HTERT RPE-1 (cell line): Measurements from ENCODE around the gene ZFAND3.

Experiments
- in situ Hi-C: fragments of 300-500 bp; cut with MboI; formaldehyde crosslinking; loops from 4 replicates; pipeline ENCODE4 v1.14.3; 2020; ENCODE audit warnings: low sequenced_read_pairs

Gene ZFAND3

DNA sequence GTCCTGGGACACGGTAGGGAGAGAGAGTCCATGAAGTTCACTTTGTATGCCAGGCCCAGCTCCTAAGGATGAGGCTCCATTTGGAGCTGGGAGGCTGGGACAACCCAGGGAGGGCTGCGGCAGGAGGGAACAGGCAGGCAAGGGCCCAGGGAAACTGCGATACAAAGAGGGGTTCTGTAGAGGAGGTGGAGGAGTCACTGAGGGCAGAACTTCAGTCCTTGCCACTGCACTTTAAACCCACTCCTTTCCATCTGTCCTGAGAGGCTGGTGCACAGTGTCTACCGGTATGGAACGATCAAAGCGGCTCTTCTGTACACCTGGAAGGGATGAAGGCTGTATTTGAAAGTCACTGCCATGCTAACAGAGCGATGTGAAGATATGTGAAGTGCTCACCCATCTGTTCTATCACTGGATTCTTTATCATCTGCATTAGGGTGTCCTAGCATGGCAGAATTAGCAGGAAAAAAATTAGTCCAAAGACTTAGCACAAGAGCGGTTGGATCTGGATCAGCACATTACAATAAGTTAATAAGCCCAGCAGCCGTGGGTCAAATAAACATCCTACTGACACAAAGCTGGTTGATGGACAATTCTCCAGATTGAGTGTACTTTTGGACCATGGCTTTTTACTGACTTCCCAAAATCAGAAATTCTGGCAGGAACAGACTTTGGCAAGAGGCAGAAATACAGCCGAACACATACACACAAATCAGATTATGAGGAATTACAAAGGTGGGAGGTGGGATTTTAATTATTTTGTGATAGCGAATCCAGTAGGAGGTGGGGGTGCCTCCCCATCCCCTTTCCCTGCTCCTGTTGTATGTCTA, 20.9 kb upstream of the ZFAND3 start:
- in situ Hi-C loops, result no loop called here

- in situ Hi-C loops, result no loop called here
These were observed 20.3 kb upstream of the ZFAND3 start for GRCh38 chr6:37799263-37799644.

DNA sequence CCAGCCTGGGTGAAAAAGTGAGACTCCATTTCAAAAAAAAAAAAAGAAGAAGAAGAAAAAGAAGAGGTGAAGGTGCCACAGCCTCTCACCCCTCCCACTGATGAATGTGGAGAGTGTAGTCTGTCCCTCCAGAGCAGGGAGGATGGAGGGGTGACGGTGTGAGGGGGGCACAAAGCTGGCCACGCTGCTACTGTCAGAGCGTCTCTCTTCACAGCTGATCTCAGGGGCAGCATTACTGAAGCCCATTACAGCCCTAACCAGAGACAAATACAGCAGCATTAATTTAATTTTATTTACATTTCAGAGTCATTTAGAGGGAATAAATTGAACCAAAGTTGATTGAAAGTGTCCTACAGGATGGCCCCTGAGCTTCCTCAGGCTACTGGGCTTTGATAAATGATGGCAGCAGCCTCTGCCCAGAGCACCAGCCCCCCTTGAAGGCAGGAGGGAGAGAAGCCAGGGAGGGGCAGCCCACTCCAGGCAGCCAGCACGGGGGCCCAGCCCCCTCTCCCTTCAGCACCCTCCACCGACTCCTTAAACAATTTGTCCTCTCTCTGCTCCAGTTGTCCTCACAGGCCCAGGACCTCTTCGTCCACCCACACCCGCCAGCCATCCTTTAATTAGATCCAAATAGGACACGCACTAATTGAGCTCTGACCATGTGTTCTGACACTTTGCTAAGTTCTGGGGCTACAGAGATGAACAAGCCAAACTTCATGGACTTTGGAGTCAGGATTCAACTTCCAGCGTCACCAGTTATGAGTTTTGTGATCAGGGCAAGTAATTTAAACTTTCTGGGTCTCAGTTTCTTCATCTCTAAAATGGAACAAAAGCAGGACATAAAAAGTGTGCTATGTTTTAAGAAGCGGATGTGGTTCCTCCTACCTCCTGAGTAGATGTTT, 18.6 kb upstream of the ZFAND3 start:
- in situ Hi-C loops, result no loop called here

GRCh38 chr6:37801605-37801940, 18.0 kb upstream of the ZFAND3 start:
- in situ Hi-C loops, result no loop called here

GRCh38 chr6:37802810-37803209, 16.7 kb upstream of the ZFAND3 start:
- in situ Hi-C loops, result no loop called here

GRCh38 chr6:37804586-37804985, 14.9 kb upstream of the ZFAND3 start:
- in situ Hi-C loops, result no loop called here

DNA sequence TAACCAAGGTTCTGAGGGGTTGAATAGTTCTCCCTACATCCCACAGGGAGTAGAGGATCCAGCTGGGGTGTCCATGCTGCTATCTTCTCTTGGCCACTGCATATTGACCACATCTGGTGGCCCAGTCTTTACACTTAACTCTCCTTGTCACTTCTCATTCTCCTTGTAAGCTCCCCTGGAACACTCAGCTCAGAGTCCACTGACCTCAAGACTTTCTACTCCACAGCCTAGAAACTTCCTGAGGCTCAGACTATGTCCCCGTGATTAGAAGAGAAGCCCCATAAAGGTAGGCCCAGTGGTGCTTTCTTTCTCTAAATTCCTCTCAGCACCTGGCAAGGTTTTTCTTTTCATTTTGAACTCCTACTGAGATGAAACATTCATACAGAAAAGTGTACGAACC, 13.3 kb upstream of the ZFAND3 start:
- in situ Hi-C loops, result no loop called here

DNA sequence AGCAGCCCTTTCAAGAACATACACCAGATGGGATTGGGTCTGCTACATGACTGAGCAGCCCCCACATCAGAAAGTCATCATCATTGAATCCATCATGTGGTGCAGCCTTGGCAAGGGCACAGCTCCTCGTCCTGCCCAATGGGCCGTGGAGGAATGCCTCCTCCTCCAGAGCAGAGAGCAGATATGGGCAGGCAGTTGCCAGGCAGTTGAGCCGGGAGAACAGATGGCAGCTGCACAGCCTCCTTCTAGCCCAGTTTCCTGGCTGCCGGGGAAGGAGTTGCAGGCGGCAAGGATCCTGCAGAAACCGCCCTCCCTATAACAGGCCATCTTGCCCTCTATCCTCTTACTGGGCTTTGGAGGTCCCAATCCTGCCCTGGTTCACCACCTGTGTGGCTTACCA, 11.9 kb upstream of the ZFAND3 start:
- in situ Hi-C loops, result no loop called here

GRCh38 chr6:37809197-37809543, 10.4 kb upstream of the ZFAND3 start:
- in situ Hi-C loops, result no loop called here

GRCh38 chr6:37812841-37813240, 6.7 kb upstream of the ZFAND3 start:
- in situ Hi-C loops, result no loop called here

GRCh38 chr6:37814374-37814773, 5.2 kb upstream of the ZFAND3 start:
- in situ Hi-C loops, result no loop called here

DNA sequence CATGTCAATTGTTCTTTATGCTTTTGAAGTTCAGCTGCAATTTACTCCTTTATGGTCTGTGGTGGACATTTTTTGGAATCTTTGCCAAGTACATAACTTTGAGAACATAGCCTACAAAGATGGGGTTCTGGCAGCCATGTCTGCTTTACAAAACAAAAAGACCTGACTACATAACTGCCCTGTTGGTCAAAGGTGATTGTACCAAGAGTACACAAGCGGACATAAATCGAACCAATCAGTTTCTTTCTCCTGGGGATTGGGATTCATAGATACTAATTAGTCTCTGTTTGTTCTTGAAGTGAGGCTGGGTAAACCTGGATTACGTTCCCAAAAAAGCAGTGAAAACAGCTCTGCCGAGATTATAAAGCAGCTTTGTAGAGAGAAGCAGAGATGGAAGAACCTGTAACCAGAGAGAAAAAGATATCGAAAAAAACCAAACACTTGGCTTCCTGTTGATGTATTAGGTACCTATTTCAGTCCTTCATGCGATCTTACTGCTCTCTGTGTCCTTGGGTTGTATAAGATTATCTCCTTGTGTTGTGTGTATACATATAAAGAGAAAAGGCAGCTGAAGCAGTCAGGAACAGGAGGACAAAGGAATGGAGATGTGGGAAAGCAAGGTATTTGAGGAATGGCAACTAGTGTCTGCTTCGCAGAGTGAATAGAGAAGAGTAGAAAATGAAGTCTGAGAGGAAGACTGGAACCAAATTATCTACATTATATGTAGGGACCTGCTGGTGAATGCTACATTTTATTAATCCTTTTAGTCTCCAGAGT, 2.7 kb upstream of the ZFAND3 start:
- in situ Hi-C loops, result no loop called here

DNA sequence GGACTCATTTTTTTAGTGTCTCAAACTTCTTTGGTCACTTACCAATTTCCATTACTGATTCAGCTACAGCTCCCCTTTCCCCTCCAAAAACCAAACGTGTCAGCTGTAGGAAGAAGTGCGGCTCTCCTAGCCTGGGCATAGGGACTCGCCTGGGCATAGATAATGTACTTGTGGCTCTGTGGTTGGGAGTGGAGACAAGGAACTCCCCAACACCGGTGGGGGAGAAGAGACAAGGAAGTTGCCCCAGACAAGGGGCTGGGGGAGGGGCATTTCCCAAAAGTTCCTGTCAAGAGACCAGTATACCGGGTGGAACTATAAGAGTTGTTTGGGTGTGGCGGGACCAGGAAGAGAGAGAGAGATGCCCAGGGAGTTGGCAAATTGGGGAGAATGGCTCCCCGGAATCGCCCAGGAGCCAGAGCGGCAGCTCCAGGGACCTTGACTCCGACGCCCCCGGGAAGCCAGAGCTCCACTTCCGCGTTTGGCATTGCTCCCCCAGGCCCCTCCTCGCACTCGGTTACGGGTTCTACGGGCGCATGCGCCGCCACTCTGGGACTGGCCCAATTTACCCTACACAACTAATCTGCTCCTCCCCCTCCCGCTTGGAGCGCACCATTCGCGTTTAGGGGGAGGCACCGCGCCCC, 871 bp upstream of the ZFAND3 start:
- in situ Hi-C loops, result no loop called here

- in situ Hi-C loops, result no loop called here
These were observed 533 bp downstream of the ZFAND3 start for GRCh38 chr6:37819802-37820717.

- in situ Hi-C loops, result no loop called here
These were observed 1.2 kb downstream of the ZFAND3 start for GRCh38 chr6:37820718-37821079.

- in situ Hi-C loops, result no loop called here
These were observed 1.9 kb downstream of the ZFAND3 start for GRCh38 chr6:37821446-37821845.

DNA sequence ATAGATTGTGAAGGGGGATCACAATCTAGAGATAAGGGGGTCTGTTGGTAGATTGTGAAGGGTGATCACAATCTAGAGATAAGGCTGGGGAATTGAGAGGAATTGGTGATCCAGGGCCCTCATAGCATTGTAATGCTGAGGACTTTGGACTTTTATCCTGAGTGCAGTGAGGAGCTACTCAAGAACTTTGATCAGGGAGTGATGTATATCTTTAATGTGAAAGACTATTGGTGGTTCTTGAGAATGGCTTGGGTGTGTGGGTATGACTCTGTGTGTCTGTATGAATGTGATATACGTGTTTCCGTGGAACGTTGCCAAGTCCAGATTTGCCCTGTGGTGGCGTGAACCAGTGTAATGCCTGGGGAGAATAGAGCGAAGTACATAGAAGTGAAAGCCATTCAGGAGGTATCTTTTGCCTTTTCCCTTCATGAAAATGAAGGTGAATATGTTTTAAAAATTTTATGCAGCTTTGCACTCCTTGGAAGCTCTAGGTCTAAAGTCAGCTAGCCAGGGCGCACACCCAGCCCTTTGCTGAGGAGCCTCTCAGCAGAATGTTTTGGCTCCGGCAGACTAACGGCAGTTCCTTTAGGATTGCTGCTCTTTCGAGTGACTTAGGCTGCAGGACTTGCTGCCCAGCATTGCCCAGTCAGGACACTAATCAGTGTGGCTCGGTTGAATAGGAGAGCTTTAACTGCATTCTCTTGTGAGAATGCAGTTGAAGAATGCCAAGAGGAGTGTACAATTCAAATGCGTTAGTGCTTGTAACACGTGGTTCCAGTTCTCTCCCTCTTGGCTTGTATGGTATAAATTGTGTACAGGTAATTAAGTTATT, 3.5 kb downstream of the ZFAND3 start:
- in situ Hi-C loops, result no loop called here

GRCh38 chr6:37824170-37824569, 4.6 kb downstream of the ZFAND3 start:
- in situ Hi-C loops, result no loop called here

DNA sequence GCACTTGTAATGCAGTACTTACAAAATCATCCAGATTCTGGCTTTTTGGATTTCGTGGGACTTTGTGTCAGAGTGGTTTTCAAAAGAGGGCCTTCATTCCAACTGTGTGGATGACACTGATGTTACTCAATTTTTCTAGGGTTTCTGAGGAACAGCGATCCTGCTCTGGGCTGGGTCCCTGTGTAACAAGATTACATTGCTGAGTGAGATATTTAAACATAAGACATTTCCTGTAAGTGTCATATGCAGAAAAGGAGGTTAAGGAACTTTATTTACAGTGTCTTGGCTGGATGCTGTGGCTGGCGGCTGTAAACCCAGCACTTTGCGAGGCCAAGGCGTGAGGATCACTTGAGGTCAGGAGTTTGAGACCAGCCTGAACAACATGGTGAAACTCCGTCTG, 6.7 kb downstream of the ZFAND3 start:
- in situ Hi-C loops, result no loop called here
